GM21737 (cell line): ENCODE measurements around the gene PRKG1.

Experiments
- ATAC-seq: cut with Tn5 transposase; IDR thresholded peaks from one replicate; pipeline ENCODE4 v1.9.1; 2021; ENCODE audit warnings: mild to moderate bottlenecking, moderate library complexity; ENCODE audit not compliant: unreplicated experiment

The PRKG1 gene

DNA sequence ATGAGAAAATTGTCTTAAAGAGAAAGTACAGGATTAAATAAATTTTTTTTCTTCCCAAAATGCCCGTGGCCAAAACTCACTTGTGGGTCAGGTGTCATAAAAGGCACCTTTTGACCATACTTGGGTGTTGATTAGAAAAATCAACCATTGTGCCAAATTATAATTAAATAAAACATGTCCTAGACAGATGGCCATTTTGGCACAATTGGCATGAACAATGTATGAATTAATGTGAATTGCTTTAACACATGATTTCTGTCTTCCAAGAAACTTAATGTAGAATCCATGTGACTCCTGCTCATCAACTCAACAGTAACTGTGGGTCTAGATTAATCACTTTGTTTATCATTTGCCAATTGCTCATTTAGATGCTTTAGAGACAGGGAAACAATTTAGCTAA is 561.1 kb downstream of the PRKG1 start:
- no peak for ATAC-seq

DNA sequence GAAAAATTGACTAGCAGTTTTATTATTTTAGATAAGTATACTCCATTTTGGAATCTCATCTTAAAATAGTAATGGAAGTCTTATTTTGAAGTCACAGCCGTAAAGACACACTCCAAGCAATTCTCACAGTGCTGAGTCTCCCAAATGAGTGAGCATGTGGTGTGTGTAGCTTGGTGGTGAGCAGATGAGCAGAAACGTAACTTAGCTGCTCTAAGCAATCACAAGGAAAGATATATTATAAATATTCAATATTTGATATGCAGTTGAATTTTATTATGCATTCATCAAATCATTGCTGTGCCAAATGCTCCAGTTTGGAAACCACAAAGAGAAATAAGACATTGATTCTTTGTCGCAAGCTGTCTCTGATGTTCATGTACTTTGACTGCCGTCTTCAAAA is 563.9 kb downstream of the PRKG1 start:
- no peak for ATAC-seq

DNA sequence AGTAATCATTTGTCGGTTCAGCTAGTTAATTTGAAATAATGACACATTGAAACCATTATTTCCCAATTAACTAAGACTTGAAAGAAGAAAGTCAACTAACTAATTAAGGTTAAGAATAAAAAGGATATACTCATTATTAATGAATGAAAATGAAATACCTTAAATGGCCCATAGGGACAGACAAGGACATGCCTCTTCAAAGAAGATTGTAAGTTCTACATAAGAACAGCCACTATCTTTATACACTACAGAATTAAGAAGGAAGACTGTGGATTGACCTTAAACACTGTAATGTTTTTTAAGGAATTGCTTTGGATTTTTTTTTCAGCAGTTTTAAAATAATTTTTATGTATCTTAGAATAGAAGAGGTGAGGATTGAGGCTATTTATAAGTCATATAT is 564.5 kb downstream of the PRKG1 start:
- no peak for ATAC-seq

DNA sequence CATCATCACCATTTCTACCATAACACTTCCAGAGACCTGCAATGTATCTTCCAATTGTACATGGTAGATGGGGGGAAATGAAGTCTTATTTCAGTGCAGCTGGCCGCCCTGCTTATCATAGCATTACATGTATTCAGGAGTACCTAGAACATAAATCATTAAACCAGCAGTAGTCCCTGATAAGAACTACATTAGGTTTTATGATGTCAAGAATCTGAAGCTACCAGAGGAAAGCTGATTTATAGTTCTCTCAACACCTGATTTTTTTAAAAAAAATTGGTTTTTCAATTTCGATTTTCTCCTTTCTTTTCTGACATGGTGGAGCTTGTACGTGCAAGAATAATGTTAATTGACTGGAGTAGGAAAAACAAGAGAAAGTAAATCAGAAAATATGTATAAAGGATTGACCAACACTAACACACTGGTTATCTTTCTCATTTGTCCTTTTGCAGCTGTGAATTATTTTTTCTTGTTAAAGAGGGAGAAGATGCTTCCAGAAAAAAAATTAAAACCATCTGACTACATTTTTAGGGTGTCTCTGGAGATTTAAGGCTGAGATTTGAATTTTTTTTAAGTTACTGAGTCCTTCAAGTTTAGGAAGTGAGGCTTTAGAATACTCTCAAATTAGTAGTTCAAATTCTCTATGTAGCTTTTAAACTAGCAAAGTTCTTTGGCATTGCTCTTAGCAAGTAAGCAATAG is 566.0 kb downstream of the PRKG1 start:
- ATAC-seq = no peak

DNA sequence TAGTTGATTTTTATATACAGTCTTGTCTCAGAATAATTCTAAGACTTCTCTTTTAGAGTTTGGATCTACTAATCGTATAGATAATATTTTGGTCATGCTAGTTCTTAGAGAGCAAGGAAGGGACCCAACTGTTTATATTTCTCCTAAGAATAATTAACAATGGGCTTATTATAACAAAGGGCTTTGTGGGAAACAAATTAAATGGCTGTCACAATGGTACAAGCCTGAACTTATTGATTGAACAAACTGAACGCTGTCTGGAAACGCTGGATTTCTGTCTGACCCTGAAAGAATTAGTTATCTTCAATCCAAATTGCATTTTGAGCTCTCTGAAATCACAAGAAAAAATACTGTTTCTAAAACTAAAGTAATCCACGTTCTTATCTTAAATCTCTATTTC is 568.3 kb downstream of the PRKG1 start:
- ATAC-seq = no peak

DNA sequence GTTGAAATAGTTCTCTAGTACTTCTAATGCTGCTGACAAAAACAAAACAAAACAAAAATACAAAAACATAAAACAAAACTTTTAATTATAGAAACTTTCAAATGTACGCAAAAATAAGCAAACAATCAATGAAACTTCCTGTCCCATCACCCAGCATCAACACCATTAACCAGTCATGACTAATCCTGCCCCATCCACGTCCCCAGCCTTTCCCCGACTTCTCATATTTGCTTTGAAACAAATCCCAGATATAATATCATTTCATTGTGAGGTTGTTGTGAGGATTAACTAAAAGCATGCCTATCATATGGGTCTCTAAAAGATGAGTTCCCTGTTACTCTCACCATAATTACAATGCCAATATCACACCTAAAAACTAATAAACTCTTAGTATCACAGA is 569.4 kb downstream of the PRKG1 start:
- ATAC-seq = no peak

DNA sequence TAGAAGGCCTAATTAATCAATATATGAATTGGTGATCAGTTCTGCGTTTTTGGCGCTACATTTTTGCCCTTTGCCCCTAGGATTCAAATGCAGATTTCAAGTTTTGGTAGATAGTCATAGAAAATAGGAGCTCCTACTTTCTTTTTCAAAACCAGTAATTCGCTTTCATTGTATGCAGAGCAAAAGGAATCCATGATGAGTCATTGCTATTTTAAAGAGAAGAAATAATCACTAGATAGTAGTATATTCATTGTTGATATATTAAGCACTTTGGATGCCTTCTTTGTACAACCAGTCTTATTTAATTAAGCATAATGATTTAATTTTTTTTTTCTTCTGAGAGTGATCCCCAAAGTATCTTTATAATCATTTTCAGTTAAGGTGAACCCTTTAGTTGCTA is 574.8 kb downstream of the PRKG1 start:
- ATAC-seq = no peak

DNA sequence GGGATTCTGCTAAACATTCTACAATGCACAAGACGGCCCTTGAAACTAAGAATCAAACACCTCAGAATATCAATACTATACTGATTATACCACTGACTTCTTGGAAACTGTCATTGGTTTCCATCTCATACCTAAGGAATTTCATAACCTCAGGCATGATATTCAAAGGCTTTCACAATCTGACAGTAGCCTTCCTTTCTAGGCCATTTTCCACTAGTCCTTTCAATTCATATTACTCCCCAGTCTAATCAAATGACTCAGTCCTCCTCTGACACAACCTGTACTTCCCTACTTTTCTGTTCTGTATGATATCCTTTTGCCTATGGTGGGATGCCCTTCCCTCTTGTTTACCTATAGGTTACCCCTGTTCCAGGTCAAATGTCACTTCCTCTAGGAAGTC is 576.8 kb downstream of the PRKG1 start:
- ATAC-seq = no peak

DNA sequence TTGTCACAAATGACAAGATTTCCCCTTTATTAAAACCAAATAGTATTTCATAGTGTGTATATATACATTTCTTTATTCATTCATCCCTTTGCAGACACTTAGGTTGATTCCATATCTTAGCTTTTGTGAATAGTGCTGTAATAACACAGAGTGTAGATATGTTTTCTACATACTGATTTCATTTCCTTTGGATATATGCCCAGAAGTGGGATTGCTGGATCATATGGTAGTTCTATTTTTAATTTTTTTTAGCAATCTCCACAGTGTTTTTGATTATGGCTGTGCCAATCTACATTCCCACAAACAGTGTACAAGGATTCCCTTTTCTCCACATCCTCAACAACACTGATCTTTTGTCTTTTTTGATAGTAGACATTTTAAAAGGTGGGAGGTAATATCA is 578.7 kb downstream of the PRKG1 start:
- ATAC-seq = no peak

DNA sequence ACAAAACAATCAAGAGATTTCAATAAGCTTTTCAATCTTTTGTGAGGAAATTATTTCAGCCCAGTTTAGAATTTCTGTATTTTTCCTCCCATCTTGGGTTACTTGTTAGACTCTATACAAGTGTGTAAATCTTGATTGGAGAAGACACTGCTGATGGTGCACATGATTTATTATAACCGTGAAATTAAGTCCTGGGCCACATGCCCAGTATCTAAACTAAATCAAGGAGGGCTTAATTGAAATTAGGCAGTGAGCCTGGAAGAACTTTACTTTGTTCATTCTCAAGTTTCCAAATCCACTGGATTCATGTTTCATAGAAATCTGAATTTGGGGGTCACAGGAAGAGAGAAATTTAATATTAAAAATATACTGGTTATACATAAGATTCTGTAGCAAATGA is 580.6 kb downstream of the PRKG1 start:
- no peak for ATAC-seq

DNA sequence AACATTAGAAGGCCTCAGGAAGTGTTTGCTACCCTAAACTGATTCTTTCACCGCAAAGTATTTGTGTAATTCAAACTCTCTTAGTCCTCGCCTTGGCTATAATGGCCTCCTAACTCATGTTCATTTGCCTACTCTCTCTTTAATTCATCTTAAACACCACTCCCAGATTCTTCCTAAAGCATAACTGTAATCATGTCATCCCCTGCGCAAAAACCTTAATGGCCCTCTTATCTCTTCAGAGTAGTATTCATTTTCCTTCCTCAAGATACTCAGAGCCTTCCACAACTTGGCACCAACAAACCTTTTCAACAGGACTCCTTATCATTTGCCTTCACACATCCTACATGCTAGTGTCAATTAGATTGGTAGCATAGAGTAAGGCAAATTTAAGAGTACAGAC is 582.2 kb downstream of the PRKG1 start:
- ATAC-seq = no peak

DNA sequence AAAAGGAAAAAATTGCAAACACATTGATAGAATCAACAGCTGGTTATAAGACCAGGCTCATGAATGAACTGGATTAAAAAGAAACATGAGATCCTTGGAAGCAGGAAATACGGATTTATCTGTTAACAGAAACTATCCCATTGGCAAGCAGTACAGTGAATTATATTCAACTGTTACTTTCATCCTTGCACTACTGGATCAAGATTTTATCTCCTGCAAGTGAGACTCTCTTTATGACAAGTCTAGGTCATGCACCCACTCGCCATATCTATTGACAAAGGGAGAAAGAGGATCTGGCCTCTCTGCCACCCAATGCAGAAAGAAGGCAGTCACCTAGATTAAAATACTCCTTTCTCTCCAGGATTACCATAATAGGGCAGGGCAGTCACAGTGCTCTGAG is 583.7 kb downstream of the PRKG1 start:
- no peak for ATAC-seq

DNA sequence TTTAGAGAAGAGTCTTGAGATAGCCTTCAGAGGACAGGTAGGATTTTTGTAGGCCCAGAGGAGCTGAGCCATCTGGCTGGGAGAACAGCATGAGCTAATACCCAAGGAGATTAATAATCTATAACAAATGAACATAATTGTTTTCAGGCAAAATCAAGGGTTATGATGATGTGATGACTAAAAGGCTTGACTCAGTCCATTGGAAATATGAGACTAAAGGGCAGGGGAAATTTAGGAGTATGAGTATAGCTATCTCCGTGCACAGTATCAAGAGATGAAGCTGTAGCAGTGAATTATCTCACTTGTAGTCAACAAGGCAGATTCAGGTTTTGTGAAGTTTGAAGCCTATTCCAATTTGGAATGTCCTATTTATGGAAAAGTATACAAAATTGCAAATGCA is 585.1 kb downstream of the PRKG1 start:
- ATAC-seq = no peak

DNA sequence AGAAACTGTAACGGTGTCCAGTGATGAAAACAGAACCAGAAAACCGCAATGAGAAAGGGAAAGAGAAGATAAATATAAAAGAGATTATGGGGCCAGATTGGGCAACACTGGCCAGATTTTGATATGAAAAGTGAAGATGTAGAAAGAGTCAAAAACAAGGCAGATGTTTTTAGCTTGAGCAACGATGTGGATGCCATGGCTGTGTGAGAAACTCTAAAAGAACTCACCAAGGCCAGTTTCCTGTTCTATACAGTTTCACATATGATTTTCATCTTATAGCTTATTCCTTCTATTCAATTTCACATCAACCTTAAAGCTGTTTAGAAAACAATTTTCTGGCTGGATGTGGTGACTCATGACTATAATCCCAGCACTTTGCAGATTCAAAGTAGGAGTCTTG is 588.8 kb downstream of the PRKG1 start:
- ATAC-seq = no peak

DNA sequence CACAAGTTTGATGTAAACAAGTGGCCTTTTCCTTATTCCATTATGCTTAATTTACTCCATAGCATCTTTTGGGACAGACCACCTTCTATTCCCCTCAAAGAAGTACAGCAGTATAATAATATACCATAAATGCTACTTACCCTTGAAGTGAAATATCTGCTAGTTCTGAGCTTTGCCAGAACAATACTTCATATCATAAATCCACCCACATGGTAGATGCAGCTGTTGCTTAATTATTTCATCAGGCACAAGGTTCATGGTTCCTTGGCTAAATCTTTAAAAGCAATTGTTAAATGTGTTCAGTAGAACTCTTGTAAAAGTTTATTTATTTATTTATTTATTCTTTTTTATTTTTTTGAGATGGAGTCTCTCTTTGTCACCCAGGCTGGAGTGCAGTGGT is 592.2 kb downstream of the PRKG1 start:
- no peak for ATAC-seq

DNA sequence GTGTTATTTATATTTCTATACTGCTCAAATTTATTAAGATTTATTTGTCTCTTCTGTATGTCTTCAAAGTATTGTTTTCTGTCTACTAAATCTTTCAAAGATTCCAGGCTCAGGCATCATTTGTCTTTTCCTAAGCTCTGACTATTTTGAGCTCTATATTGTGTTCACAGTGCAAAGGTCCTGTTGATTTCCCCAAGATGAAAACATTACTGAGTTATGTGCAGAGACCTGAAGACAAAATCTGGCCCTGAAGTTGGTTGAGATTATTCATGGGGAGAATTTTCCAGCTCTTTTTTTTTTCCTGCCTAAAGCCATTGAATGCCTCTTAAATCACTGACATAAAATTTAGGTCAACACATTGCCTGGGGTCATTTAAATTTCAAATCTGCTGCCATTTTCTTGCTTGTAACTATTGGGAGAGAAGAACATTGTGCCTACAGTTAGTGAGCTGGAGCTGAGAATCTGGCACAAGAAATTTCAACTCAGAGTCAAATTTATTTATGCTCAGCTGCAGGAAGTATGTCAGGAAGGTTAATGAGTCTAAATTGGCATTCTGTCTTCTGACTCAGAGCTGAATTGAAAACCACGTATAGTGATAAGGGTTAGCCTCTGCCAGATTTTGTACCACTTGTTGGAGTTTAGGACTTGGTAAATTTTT is 593.5 kb downstream of the PRKG1 start:
- no peak for ATAC-seq

DNA sequence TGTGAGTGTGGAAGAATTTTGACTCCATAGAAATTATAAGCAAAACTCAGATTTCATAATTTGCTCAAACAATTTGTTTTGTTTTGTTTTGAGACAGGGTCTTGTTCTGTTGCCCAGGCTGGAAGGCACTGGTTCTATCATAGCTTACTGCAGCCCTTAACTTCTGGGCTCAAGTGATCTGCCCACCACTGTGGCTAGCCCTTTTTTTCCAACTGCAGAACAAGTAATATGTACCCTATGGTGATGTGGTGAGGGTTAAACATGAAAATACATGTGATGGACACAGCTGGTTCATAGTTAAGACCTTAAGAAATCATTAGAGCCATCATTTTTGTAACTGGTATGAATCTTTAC is 594.0 kb downstream of the PRKG1 start:
- no peak for ATAC-seq

DNA sequence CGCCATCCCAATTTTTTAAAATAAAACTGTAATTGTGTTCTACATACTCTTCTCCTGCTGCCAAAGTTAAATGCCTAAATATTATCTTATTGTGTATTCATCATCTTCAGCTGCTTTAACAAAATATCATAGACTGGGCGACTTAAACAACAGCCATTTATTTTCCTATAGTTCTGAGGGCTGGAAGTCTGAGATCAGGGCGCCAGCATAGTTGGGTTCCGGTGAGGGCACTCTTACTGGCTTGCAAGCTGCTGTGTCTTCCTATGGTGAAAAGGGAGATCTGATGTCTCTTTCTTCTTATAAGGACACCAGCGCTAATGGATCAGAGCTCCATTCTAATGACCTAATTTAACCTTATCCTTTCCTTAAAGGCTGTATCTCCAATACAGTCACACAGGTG is 594.8 kb downstream of the PRKG1 start:
- ATAC-seq = no peak

DNA sequence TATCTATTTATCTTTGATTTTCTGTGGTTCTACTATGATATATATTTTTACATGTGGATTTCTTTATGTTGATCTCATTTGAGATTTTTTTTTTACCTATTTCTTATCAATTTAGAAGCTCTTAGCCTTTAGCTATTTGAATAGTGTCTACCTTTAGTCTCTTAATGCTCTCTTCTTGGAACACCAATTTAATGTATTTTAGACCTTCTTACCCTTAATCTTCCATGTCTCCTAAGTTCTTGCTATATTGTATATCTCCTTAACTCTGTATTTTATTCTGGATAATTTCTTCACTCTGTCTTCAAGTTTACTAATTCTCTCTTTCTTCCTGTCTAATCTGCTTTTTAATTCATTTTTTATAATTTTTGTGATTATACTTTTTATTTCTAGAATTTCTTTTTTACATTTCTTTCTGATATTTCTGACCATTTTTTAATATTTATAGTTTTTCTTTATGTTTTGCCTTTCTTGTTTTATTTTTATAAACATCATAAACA is 597.8 kb downstream of the PRKG1 start:
- ATAC-seq = no peak

DNA sequence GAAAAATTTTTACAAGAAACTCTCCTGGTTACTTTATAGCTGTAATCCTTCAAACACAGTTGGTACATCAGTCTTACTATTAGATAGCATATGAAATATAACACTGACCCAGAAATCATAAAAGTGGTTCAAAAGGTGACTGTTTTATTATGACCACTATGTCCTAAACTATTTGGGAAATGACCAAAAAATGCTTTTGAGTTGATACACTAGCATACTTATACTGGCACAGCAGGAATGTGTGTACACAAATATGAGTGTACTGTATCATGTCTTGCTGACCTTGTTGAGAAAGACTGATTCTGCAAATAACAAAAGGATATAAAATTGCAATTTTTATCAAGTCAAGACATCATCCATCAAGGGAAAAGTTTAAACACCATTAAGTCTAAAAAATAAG is 600.8 kb downstream of the PRKG1 start:
- no peak for ATAC-seq

DNA sequence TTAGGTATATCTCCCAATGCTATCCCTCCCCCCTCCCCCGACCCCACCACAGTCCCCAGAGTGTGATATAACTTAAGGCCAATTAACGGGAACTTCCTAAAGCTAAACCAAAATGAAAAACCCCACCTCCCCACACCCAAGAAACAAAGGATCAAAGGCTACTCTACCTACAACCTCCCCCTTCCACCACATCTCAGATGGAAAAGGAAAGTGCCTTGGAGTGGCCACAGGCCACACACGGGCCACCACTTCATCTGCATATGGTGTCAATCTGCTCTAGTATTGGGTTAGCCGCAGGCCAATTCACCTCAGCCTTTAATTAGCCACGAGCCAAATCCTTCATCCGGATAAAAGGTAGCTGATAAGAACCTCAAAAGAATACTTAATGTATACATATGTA is 605.6 kb downstream of the PRKG1 start:
- no peak for ATAC-seq

DNA sequence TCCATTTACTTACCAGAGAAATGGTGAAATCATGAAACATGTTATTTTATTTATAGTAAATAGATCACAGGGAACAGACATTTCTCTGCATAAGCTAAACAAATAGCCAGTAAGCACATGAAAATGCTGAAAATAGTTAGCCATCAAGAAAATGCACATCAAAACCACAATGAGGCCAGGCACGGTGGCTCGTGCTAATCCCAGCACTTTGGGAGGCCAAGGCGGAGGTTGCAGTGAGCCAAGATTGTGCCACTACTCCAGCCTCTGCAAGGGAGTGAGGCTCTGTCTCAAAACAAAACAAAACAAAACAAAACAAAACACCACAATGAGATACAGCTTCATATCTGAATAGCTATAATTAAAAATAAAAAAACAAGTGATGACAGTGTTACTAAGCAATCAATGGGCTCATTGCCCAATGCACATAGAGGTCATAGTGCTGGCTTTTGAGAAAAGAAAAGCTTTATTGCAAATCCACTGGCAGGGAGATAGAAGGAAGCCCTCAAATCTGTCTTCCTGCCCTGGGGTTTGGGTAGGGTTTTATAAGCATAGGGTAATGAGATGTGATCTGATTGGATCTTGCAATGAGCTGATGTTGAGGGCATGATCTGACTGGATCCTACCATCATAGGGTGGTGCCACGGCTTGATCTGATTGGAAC is 608.9 kb downstream of the PRKG1 start:
- no peak for ATAC-seq
